Activated CD4-positive, alpha-beta T cell treated with anti-CD3 and anti-CD28 coated beads, Interleukin-2, amount 50 U/mL, for 16 hours (primary cell): ENCODE data around the gene ARMC9.
"Not testable (repeated sequence)": the region's sequence is repeated elsewhere in the genome, so short reads cannot be mapped to it uniquely, and the experiment has no call there.

ENCODE experiments used
- DNase-seq: peaks from one replicate; pipeline ENCODE4 v3.0.0-alpha.2; 2020

The ARMC9 gene

GRCh38 chr2:231198291-231199173 is at the start of gene ARMC9:
Gene ARMC9, plus strand, starts transcription at chr2:231198631. Its CDS starts 7,608 bp downstream, at chr2:231206239.
- DNase-seq = peak; percentile 79

- no peak for DNase-seq
Observed at GRCh38 chr2:231152800-231153557, 45.5 kb upstream of the ARMC9 start.

GRCh38 chr2:231159306-231159705 is 39.1 kb upstream of the ARMC9 start:
- no peak for DNase-seq

- no peak for DNase-seq
Observed at GRCh38 chr2:231160701-231161100, 37.7 kb upstream of the ARMC9 start.

GRCh38 chr2:231161252-231161839 is 37.1 kb upstream of the ARMC9 start:
- peak; percentile 30 for DNase-seq

- DNase-seq = no peak
Observed at GRCh38 chr2:231161877-231162329, 36.5 kb upstream of the ARMC9 start.

- no peak for DNase-seq
Observed at GRCh38 chr2:231163011-231163410, 35.4 kb upstream of the ARMC9 start.

- DNase-seq = no peak
Observed at GRCh38 chr2:231163414-231164095, 34.9 kb upstream of the ARMC9 start.

GRCh38 chr2:231167745-231168459 is 30.5 kb upstream of the ARMC9 start:
- no peak for DNase-seq

GRCh38 chr2:231168460-231169139 is 29.8 kb upstream of the ARMC9 start:
- no peak for DNase-seq

- no peak for DNase-seq
Observed at GRCh38 chr2:231169488-231169887, 28.9 kb upstream of the ARMC9 start.

- DNase-seq = no peak
Observed at GRCh38 chr2:231170055-231170454, 28.4 kb upstream of the ARMC9 start.

- no peak for DNase-seq
Observed at GRCh38 chr2:231172025-231172424, 26.4 kb upstream of the ARMC9 start.

- DNase-seq = no peak
Observed at GRCh38 chr2:231174211-231174651, 24.2 kb upstream of the ARMC9 start.

- no peak for DNase-seq
Observed at GRCh38 chr2:231176066-231176465, 22.4 kb upstream of the ARMC9 start.

GRCh38 chr2:231177156-231178025 is 21.0 kb upstream of the ARMC9 start:
- DNase-seq = peak; percentile 11

- DNase-seq = not testable (repeated sequence)
Observed at GRCh38 chr2:231178805-231179204, 19.6 kb upstream of the ARMC9 start.

- DNase-seq = no peak
Observed at GRCh38 chr2:231181860-231182512, 16.4 kb upstream of the ARMC9 start.

GRCh38 chr2:231182513-231182899 is 15.9 kb upstream of the ARMC9 start:
- DNase-seq = no peak

- DNase-seq = no peak
Observed at GRCh38 chr2:231183851-231184250, 14.6 kb upstream of the ARMC9 start.
